Activated naive CD4-positive, alpha-beta T cell treated with anti-CD3 and anti-CD28 coated beads for 36 hours (primary cell): ENCODE measurements around the gene PANX1. TPM values are rescaled to one million over a fixed set of nuclear protein-coding genes. Genes with fewer than 3 reads are reported as not detected.

Experiments
- CTCF ChIA-PET: fragments of 350-600 bp; sonication (Branson Sonifier 250); formaldehyde crosslinking; loops from one replicate; lab custom pipeline; 2021; ENCODE audit warnings: antibody characterized with exemption; lab: Charles Lee
- DNase-seq: peaks from one replicate; pipeline ENCODE4 v3.0.0-alpha.2; 2020
- H3K27ac Mint-ChIP-seq: one replicate; pipeline ENCODE4 v1.8.0; 2021; ENCODE audit warnings: mild to moderate bottlenecking, mixed read lengths
- H3K27me3 Mint-ChIP-seq: one replicate; pipeline ENCODE4 v1.8.0; 2021; ENCODE audit warnings: low read depth, mixed read lengths
- H3K36me3 Mint-ChIP-seq: one replicate; pipeline ENCODE4 v1.8.0; 2021; ENCODE audit warnings: low read depth, mixed read lengths
- H3K4me1 Mint-ChIP-seq: one replicate; pipeline ENCODE4 v1.8.0; 2021; ENCODE audit warnings: low read depth, mixed read lengths
- H3K4me3 Mint-ChIP-seq: one replicate; pipeline ENCODE4 v1.8.0; 2021; ENCODE audit warnings: mild to moderate bottlenecking, moderate library complexity, mixed read lengths
- H3K9me3 Mint-ChIP-seq: one replicate; pipeline ENCODE4 v1.8.0; 2021; ENCODE audit warnings: mixed read lengths
- intact Hi-C: fragments of 100-400 bp; cut with micrococcal nuclease; formaldehyde crosslinking; loops from one replicate; pipeline ENCODE4 v1.15.1; 2023
- total RNA-seq, 2 experiments: library from RNA; stranded (reverse); gene quantifications; one replicate each; pipeline ENCODE4 v1.2.3, GENCODE V29; 2021

The PANX1 gene
- total RNA-seq, 2 experiments from 2014 or later: 5.4 to 5.8 TPM

GRCh38 chr11:94130298-94131046, 1.8 kb downstream of the PANX1 start:
- no peak for DNase-seq
- Mint-ChIP-seq H3K36me3 (no peaks in the 10 kb centered on the region), H3K4me3 (no peak overlapping the region), H3K9me3 (no peaks in the 10 kb centered on the region), H3K4me1 (peaks cover 36% of the 10 kb centered on the region), H3K27me3 (no peaks in the 10 kb centered on the region), H3K27ac (no peak overlapping the region)
- intact Hi-C loops: loop anchor here (2.0 to 10.0 kb wide), 3 partner anchors 414 to 1544 kb away; partner anchors contain the start of gene ENDOD1
- CTCF ChIA-PET: no interaction called here

- CTCF ChIA-PET: interaction anchor here (1.1 kb wide), 1 partner anchor 17 kb away, joined by 4 read pairs; no protein-coding TSS in a partner anchor
Measured at GRCh38 chr11:94131047-94131717, 2.5 kb downstream of the PANX1 start.

GRCh38 chr11:94131718-94132115, 3.1 kb downstream of the PANX1 start:
- H3K36me3 Mint-ChIP-seq: peaks cover 6% of the 10 kb centered on the region
- CTCF ChIA-PET: interaction anchor here (1.1 kb wide), 1 partner anchor 16 kb away, joined by 4 read pairs; no protein-coding TSS in a partner anchor

More at GRCh38 chr11:94131047-94131717, 2.5 kb downstream of the PANX1 start:
- Mint-ChIP-seq H3K36me3 (peaks cover 3% of the 10 kb centered on the region), H3K4me3 (no peak overlapping the region), H3K27me3 (no peaks in the 10 kb centered on the region), H3K27ac (no peak overlapping the region), H3K4me1 (peaks cover 43% of the 10 kb centered on the region), H3K9me3 (no peaks in the 10 kb centered on the region)
- no peak for DNase-seq
- intact Hi-C loops: loop anchor here (2.0 to 10.0 kb wide), 3 partner anchors 414 to 1544 kb away; partner anchors contain the start of gene ENDOD1

GRCh38 chr11:94132152-94132558, 3.5 kb downstream of the PANX1 start:
- H3K27me3 Mint-ChIP-seq: no peaks in the 10 kb centered on the region
- peaks cover 49% of the 10 kb centered on the region for H3K4me1 Mint-ChIP-seq
- intact Hi-C loops: loop anchor here (10.0 kb wide), 2 partner anchors 953 to 1543 kb away; partner anchors contain the start of gene ENDOD1
- no peaks in the 10 kb centered on the region for H3K9me3 Mint-ChIP-seq
- CTCF ChIA-PET: interaction anchor here (1.1 kb wide), 1 partner anchor 16 kb away, joined by 4 read pairs; no protein-coding TSS in a partner anchor
- H3K36me3 Mint-ChIP-seq: peaks cover 8% of the 10 kb centered on the region
- no peak overlapping the region for H3K27ac Mint-ChIP-seq
- DNase-seq: no peak
- no peak overlapping the region for H3K4me3 Mint-ChIP-seq

More at GRCh38 chr11:94131718-94132115, 3.1 kb downstream of the PANX1 start:
- Mint-ChIP-seq H3K27me3 (no peaks in the 10 kb centered on the region), H3K9me3 (no peaks in the 10 kb centered on the region), H3K4me3 (no peak overlapping the region), H3K27ac (no peak overlapping the region), H3K4me1 (peaks cover 46% of the 10 kb centered on the region)
- no peak for DNase-seq
- intact Hi-C loops: loop anchor here (2.0 to 10.0 kb wide), 3 partner anchors 413 to 1543 kb away; partner anchors contain the start of gene ENDOD1

GRCh38 chr11:94132823-94133408, 4.3 kb downstream of the PANX1 start:
- Mint-ChIP-seq H3K4me1 (peaks cover 42% of the 10 kb centered on the region), H3K9me3 (no peaks in the 10 kb centered on the region), H3K4me3 (no peak overlapping the region), H3K27ac (no peak overlapping the region), H3K36me3 (peaks cover 8% of the 10 kb centered on the region), H3K27me3 (no peaks in the 10 kb centered on the region)
- CTCF ChIA-PET: no interaction called here
- no peak for DNase-seq
- intact Hi-C loops: loop anchor here (10.0 kb wide), 2 partner anchors 952 to 1542 kb away; partner anchors contain the start of gene ENDOD1

- peaks cover 8% of the 10 kb centered on the region for H3K36me3 Mint-ChIP-seq
- H3K4me3 Mint-ChIP-seq: no peak overlapping the region
- no peak for DNase-seq
- H3K4me1 Mint-ChIP-seq: peaks cover 38% of the 10 kb centered on the region
- no peaks in the 10 kb centered on the region for H3K27me3 Mint-ChIP-seq
- peak overlapping the region; percentile 5 for H3K27ac Mint-ChIP-seq
- CTCF ChIA-PET: no interaction called here
- intact Hi-C loops: loop anchor here (10.0 kb wide), 2 partner anchors 951 to 1541 kb away; partner anchors contain the start of gene ENDOD1
- no peaks in the 10 kb centered on the region for H3K9me3 Mint-ChIP-seq
Measured at GRCh38 chr11:94133752-94134151, 5.1 kb downstream of the PANX1 start.

- no peaks in the 10 kb centered on the region for H3K9me3 Mint-ChIP-seq
- intact Hi-C loops: loop anchor here (1.0 to 10.0 kb wide), 6 partner anchors 8 to 1540 kb away; partner anchors contain the start of genes CWC15, ENDOD1 and KDM4D
- no peak overlapping the region for H3K4me3 Mint-ChIP-seq
- peaks cover 8% of the 10 kb centered on the region for H3K36me3 Mint-ChIP-seq
- H3K4me1 Mint-ChIP-seq: peaks cover 40% of the 10 kb centered on the region
- peak overlapping the region; percentile 22 for H3K27ac Mint-ChIP-seq
- CTCF ChIA-PET: interaction anchor here (0.6 to 1.6 kb wide), 4 partner anchors 9 to 204 kb away, joined by 3 to 5 read pairs (median 4); no protein-coding TSS in a partner anchor
- DNase-seq: peak; percentile 78
- H3K27me3 Mint-ChIP-seq: no peaks in the 10 kb centered on the region
Measured at GRCh38 chr11:94134651-94135512, 6.2 kb downstream of the PANX1 start.

GRCh38 chr11:94139416-94139815, 10.8 kb downstream of the PANX1 start:
- CTCF ChIA-PET: no interaction called here
- H3K27ac Mint-ChIP-seq: no peak overlapping the region
- intact Hi-C loops: loop anchor here (5.0 to 10.0 kb wide), 3 partner anchors 833 to 1535 kb away; partner anchors contain the start of genes CWC15, ENDOD1 and KDM4D
- no peaks in the 10 kb centered on the region for H3K9me3 Mint-ChIP-seq
- H3K4me1 Mint-ChIP-seq: peaks cover 44% of the 10 kb centered on the region
- peaks cover 8% of the 10 kb centered on the region for H3K36me3 Mint-ChIP-seq
- DNase-seq: no peak
- H3K27me3 Mint-ChIP-seq: no peaks in the 10 kb centered on the region
- H3K4me3 Mint-ChIP-seq: no peak overlapping the region

- Mint-ChIP-seq H3K36me3 (peaks cover 8% of the 10 kb centered on the region), H3K4me3 (no peak overlapping the region), H3K4me1 (peaks cover 38% of the 10 kb centered on the region), H3K27me3 (no peaks in the 10 kb centered on the region), H3K9me3 (no peaks in the 10 kb centered on the region), H3K27ac (no peak overlapping the region)
- CTCF ChIA-PET: no interaction called here
- no peak for DNase-seq
- intact Hi-C loops: no loop called here
Measured at GRCh38 chr11:94140154-94140655, 11.6 kb downstream of the PANX1 start.

- peaks cover 40% of the 10 kb centered on the region for H3K4me1 Mint-ChIP-seq
- no peak overlapping the region for H3K27ac Mint-ChIP-seq
- peaks cover 2% of the 10 kb centered on the region for H3K36me3 Mint-ChIP-seq
- CTCF ChIA-PET: no interaction called here
- H3K9me3 Mint-ChIP-seq: no peaks in the 10 kb centered on the region
- H3K27me3 Mint-ChIP-seq: no peaks in the 10 kb centered on the region
- no peak overlapping the region for H3K4me3 Mint-ChIP-seq
- DNase-seq: no peak
- intact Hi-C loops: no loop called here
Measured at GRCh38 chr11:94141511-94142307, 13.1 kb downstream of the PANX1 start.
